ENCODE measurements around the gene ARHGEF17.

The ARHGEF17 gene

GRCh38 chr11:73356979-73357860 is 49.1 kb downstream of the ARHGEF17 start:
- Histone ChIP-seq H3K4me3 (no peak overlapping the region), H3K27ac (peak overlapping the region; percentile 76 to 77)
- DNase-seq (ENCODE audit: low spot score), result no peak
- TF ChIP-seq CTCF (IDR thresholded peaks at IDR 0.05), result no peak

GRCh38 chr11:73358071-73358470 is 50.0 kb downstream of the ARHGEF17 start:
- no peak for DNase-seq (ENCODE audit: low spot score)
- Histone ChIP-seq H3K4me3 (no peak overlapping the region), H3K27ac (peak overlapping the region; percentile 76 to 77)
- no peak for TF ChIP-seq CTCF (IDR thresholded peaks at IDR 0.05)

- no peak for TF ChIP-seq CTCF (IDR thresholded peaks at IDR 0.05)
- H3K27ac ChIP-seq, result peak overlapping the region; percentile 76 to 79
- H3K4me3 ChIP-seq, result peak overlapping the region; percentile 18
- peak; percentile 88 for DNase-seq (ENCODE audit: low spot score)
Measured at GRCh38 chr11:73359341-73359740, 51.3 kb downstream of the ARHGEF17 start.

GRCh38 chr11:73359930-73360742 is 52.1 kb downstream of the ARHGEF17 start:
- Histone ChIP-seq H3K4me3 (peak overlapping the region; percentile 18), H3K27ac (peak overlapping the region; percentile 76 to 79)
- TF ChIP-seq CTCF (IDR thresholded peaks at IDR 0.05), result no peak
- DNase-seq (ENCODE audit: low spot score), result no peak

GRCh38 chr11:73360743-73361369 is 52.8 kb downstream of the ARHGEF17 start:
- H3K4me3 ChIP-seq, result no peak overlapping the region
- no peak for TF ChIP-seq CTCF (IDR thresholded peaks at IDR 0.05)
- no peak for DNase-seq (ENCODE audit: low spot score)
- peak overlapping the region; percentile 76 to 79 for H3K27ac ChIP-seq

GRCh38 chr11:73361953-73362776 is 54.1 kb downstream of the ARHGEF17 start:
- Histone ChIP-seq H3K4me3 (no peak overlapping the region), H3K27ac (peak overlapping the region in 1 of 2 donors; percentile 46)
- TF ChIP-seq CTCF (IDR thresholded peaks at IDR 0.05), result no peak
- no peak for DNase-seq (ENCODE audit: low spot score)

Measured in coronary artery (tissue), 2 donors.